Lower lobe of right lung (tissue), 2 donors: ENCODE measurements around the gene PRKCZ. TPM values are rescaled to one million over a fixed set of nuclear protein-coding genes. Genes with fewer than 3 reads are reported as not detected.

Source experiments
- ATAC-seq, 2 donors: fragments of 200-7000 bp; cut with Tn5 transposase; one replicate each; pipeline ENCODE4 v1.9.1; 2020 to 2022; ENCODE audit warnings: mild to moderate bottlenecking in 2 of 2, moderate library complexity in 2 of 2
- DNase-seq: peaks from one replicate; pipeline ENCODE4 v3.0.0-alpha.2; 2020
- H3K27ac ChIP-seq: fragments of 200-600 bp; one replicate; pipeline ENCODE4 v1.8.0; 2022
- H3K27me3 ChIP-seq: fragments of 200-600 bp; one replicate; pipeline ENCODE4 v1.8.0; 2022; ENCODE audit warnings: low read depth
- H3K36me3 ChIP-seq: fragments of 200-600 bp; one replicate; pipeline ENCODE4 v1.8.0; 2022; ENCODE audit warnings: mild to moderate bottlenecking
- H3K4me1 ChIP-seq: fragments of 200-600 bp; one replicate; pipeline ENCODE4 v1.8.0; 2022
- H3K4me3 ChIP-seq: fragments of 200-600 bp; one replicate; pipeline ENCODE4 v1.8.0; 2022; ENCODE audit warnings: mild to moderate bottlenecking
- H3K9me3 ChIP-seq: fragments of 200-600 bp; one replicate; pipeline ENCODE4 v1.8.0; 2022
- intact Hi-C: fragments of 100-400 bp; cut with DNase I; formaldehyde crosslinking; loops from one replicate; pipeline ENCODE4 v1.11.0; 2022
- total RNA-seq: library from RNA; stranded (reverse); fragmentation: NEBNext Ultra II Directional; extraction: Animal tissue kit (Norgen Biotek cat#: 25700); gene quantifications from one replicate; pipeline ENCODE4 v1.2.1, GENCODE V29; 2021
- TF ChIP-seq, protein P1 (sequence below): fragments of 200-600 bp; IDR thresholded peaks from one replicate; pipeline ENCODE4 v1.8.0; 2022; ENCODE audit warnings: antibody characterized with exemption, mild to moderate bottlenecking
- donor health status: DM: no; HTN: yes; CAD: no; lungs with severe emphysema.

PRKCZ gene
- total RNA-seq, 1 donor from 2014 or later = 97.6 TPM

DNA sequence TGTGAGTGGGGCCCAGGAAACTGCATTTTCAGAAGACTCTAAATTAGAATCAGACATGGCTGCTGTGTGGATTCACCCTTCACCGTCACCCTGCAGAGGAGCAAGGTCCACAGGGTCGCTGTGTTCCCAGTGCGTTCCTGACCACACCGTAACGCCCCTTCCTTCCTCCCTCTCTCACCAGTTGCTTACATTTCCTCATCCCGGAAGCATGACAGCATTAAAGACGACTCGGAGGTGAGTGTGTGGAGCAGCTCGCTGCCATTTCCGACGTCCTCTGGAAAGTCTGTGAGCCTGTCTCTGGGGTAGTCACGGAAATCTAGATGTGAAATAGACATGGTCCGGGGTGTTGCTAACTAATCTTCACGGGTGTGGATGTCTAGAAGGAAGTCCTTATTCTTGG, 98.5 kb downstream of the PRKCZ start:
- intact Hi-C loops = no loop called here
- Histone ChIP-seq H3K4me1 (peaks cover 9% of the 10 kb centered on the region), H3K27ac (peak overlapping the region; percentile 73), H3K27me3 (no peaks in the 10 kb centered on the region), H3K9me3 (no peaks in the 10 kb centered on the region), H3K4me3 (no peak overlapping the region), H3K36me3 (peaks cover 57% of the 10 kb centered on the region)
- ATAC-seq (peak; percentile 40 to 56), DNase-seq (peak; percentile 61)
- TF ChIP-seq, protein P1, sequence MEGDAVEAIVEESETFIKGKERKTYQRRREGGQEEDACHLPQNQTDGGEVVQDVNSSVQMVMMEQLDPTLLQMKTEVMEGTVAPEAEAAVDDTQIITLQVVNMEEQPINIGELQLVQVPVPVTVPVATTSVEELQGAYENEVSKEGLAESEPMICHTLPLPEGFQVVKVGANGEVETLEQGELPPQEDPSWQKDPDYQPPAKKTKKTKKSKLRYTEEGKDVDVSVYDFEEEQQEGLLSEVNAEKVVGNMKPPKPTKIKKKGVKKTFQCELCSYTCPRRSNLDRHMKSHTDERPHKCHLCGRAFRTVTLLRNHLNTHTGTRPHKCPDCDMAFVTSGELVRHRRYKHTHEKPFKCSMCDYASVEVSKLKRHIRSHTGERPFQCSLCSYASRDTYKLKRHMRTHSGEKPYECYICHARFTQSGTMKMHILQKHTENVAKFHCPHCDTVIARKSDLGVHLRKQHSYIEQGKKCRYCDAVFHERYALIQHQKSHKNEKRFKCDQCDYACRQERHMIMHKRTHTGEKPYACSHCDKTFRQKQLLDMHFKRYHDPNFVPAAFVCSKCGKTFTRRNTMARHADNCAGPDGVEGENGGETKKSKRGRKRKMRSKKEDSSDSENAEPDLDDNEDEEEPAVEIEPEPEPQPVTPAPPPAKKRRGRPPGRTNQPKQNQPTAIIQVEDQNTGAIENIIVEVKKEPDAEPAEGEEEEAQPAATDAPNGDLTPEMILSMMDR = no peak

DNA sequence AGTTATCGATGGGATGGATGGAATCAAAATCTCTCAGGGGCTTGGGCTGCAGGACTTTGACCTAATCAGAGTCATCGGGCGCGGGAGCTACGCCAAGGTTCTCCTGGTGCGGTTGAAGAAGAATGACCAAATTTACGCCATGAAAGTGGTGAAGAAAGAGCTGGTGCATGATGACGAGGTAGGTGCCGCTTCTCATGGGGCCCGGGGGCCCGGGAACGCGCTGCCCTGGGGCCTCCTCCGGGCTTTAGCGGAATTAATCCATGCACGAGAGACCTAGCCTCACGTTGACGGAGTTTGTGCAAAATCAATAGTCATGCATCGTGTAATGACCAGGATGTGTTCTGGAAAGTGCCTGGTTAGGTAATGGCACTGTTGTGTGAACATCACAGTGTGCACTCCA, 100.6 kb downstream of the PRKCZ start:
- ATAC-seq (peak in 1 of 2 donors; percentile 39), DNase-seq (no peak)
- Histone ChIP-seq H3K4me3 (no peak overlapping the region), H3K4me1 (peaks cover 9% of the 10 kb centered on the region), H3K36me3 (peaks cover 50% of the 10 kb centered on the region), H3K9me3 (no peaks in the 10 kb centered on the region), H3K27ac (peak overlapping the region; percentile 58), H3K27me3 (no peaks in the 10 kb centered on the region)
- intact Hi-C loops = no loop called here
- TF ChIP-seq, protein P1 = no peak

DNA sequence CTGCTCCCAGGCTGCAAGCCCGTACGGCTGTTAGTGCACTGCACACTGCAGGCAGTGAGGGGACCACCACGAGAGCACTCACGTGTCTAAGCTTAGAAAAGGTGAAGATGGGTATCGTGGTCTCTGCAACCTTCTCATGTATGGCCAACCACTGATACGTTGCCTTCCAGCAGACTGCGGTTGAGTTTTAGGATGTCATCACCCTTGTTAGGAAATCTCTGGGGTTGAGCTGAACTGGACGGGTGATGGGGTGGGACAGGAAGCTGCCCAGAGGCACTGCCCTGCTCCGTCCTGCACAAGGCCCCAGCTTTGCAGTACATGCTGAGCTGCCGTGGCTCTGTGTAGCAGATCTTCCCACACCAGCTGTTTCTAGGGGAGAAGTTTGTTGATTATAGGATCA, 101.0 kb downstream of the PRKCZ start:
- Histone ChIP-seq H3K4me3 (no peak overlapping the region), H3K9me3 (no peaks in the 10 kb centered on the region), H3K36me3 (peaks cover 50% of the 10 kb centered on the region), H3K27me3 (no peaks in the 10 kb centered on the region), H3K4me1 (peaks cover 9% of the 10 kb centered on the region), H3K27ac (peak overlapping the region; percentile 58)
- TF ChIP-seq, protein P1 = no peak
- DNase-seq (peak; percentile 81), ATAC-seq (peak; percentile 71 to 87)
- intact Hi-C loops = no loop called here

DNA sequence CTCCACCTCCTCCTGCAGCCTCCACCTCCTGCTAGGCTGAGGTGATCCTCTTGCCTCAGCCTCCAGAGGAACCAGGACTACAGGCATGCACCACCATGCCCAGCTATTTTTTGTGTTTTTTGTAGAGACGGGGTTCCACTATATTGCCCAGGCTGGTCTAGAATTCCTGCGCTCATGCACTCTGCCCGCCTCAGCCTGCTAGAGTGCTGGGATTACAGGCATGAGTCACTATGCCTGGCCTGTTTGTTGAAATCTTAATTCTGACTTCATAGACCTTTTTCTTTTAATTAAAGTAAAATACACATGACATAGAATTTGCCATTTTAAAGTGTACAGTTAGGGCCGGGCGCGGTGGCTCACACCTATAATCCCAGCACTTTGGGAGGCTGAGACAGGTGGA, 101.7 kb downstream of the PRKCZ start:
- Histone ChIP-seq H3K9me3 (no peaks in the 10 kb centered on the region), H3K36me3 (peaks cover 51% of the 10 kb centered on the region), H3K4me1 (peaks cover 9% of the 10 kb centered on the region), H3K27me3 (no peaks in the 10 kb centered on the region), H3K4me3 (no peak overlapping the region), H3K27ac (peak overlapping the region; percentile 58)
- no peak for DNase-seq
- TF ChIP-seq, protein P1 = no peak
- no peak for ATAC-seq
- intact Hi-C loops = no loop called here

DNA sequence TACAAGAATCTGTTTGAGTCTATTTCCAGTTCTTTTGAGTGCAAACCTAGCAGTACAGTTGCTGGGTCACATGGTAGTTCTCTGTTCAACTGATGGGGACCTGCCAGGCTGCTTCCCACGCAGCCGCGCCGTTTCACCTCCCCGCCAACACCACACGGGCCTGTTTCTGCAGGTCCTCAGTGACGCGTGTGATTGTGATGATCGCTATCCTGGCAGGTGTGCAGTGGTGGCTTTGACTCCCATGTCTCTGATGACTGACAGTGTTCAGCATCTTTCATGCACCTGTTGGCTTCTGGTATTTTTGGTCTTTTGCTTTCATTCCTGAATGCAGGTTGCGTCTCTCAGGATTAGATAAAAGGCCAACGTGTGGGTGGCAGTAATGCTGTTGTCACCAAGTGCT, 102.7 kb downstream of the PRKCZ start:
- TF ChIP-seq, protein P1 = no peak
- Histone ChIP-seq H3K36me3 (peaks cover 61% of the 10 kb centered on the region), H3K4me1 (peaks cover 9% of the 10 kb centered on the region), H3K9me3 (no peaks in the 10 kb centered on the region), H3K27ac (no peak overlapping the region), H3K4me3 (no peak overlapping the region), H3K27me3 (no peaks in the 10 kb centered on the region)
- no peak for ATAC-seq
- intact Hi-C loops = no loop called here
- no peak for DNase-seq

DNA sequence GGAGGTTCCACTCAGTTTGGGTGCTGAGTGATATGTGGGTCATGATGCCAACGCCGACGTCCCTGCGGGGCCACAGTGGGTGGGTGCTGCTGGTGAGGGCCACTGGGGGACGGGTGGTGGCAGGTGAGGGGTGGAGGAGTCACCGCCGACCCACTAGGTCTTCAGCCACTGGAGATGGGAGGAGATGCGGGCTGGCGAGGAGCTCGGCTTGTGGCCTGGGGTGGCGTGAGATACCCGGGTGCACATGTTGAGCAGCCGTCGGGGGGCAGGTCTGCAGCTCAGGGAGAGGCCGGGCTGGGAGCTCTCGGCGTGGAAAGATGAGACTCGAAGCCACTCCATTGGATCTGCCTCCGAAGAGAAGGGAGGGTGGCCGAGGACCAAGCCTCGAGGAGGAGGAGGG, 103.8 kb downstream of the PRKCZ start:
- ATAC-seq (no peak), DNase-seq (no peak)
- TF ChIP-seq, protein P1 = no peak
- no peak overlapping the region for H3K4me3 ChIP-seq
- H3K27me3 ChIP-seq = no peaks in the 10 kb centered on the region
- H3K4me1 ChIP-seq = peaks cover 7% of the 10 kb centered on the region
- H3K36me3 ChIP-seq = peaks cover 61% of the 10 kb centered on the region
- no peak overlapping the region for H3K27ac ChIP-seq
- no peaks in the 10 kb centered on the region for H3K9me3 ChIP-seq
- intact Hi-C loops = no loop called here
